NCI-H2107 treated with DMSO at 0.1 percent for 48 hours (cell line): ENCODE data around the gene OR5AN1.
"Not testable (repeated sequence)": the region's sequence is repeated elsewhere in the genome, so short reads cannot be mapped to it uniquely, and the experiment has no call there.

Experiments
- DNase-seq: peaks from one replicate; lab custom pipeline; 2025; ENCODE audit not compliant: unreplicated experiment; lab: John Stamatoyannopoulos, UW

Gene OR5AN1

GRCh38 chr11:59358595-59358994, at the start of gene OR5AN1:
Gene OR5AN1, plus strand, starts transcription at chr11:59358895. Its CDS starts 5,564 bp downstream, at chr11:59364459.
- DNase-seq: no peak

- no peak for DNase-seq
These were observed 23.7 kb upstream of the OR5AN1 start for GRCh38 chr11:59335001-59335400.

GRCh38 chr11:59336176-59336575, 22.5 kb upstream of the OR5AN1 start:
- DNase-seq: no peak

GRCh38 chr11:59336931-59337330, 21.8 kb upstream of the OR5AN1 start:
- no peak for DNase-seq

- DNase-seq: not testable (repeated sequence)
These were observed 9.0 kb upstream of the OR5AN1 start for GRCh38 chr11:59349657-59350056.

- no peak for DNase-seq
These were observed 3.5 kb upstream of the OR5AN1 start for GRCh38 chr11:59355226-59355625.

GRCh38 chr11:59356561-59356960, 2.1 kb upstream of the OR5AN1 start:
- no peak for DNase-seq

GRCh38 chr11:59358020-59358419, 675 bp upstream of the OR5AN1 start:
- no peak for DNase-seq

GRCh38 chr11:59365232-59366018, 6.7 kb downstream of the OR5AN1 start:
- DNase-seq: no peak

- DNase-seq: no peak
These were observed 9.7 kb downstream of the OR5AN1 start for GRCh38 chr11:59368238-59369022.

GRCh38 chr11:59372324-59372723, 13.6 kb downstream of the OR5AN1 start:
- not testable (repeated sequence) for DNase-seq

- no peak for DNase-seq
These were observed 21.8 kb downstream of the OR5AN1 start for GRCh38 chr11:59380263-59381059.

GRCh38 chr11:59394186-59394585, 35.5 kb downstream of the OR5AN1 start:
- no peak for DNase-seq

- no peak for DNase-seq
These were observed 42.0 kb downstream of the OR5AN1 start for GRCh38 chr11:59400461-59401261.

GRCh38 chr11:59401262-59401552, 42.5 kb downstream of the OR5AN1 start:
- no peak for DNase-seq

- no peak for DNase-seq
These were observed 44.9 kb downstream of the OR5AN1 start for GRCh38 chr11:59403546-59403945.

- DNase-seq: no peak
These were observed 55.0 kb downstream of the OR5AN1 start for GRCh38 chr11:59413646-59414045.

- no peak for DNase-seq
These were observed 56.4 kb downstream of the OR5AN1 start for GRCh38 chr11:59415111-59415510.

- no peak for DNase-seq
These were observed 57.9 kb downstream of the OR5AN1 start for GRCh38 chr11:59416613-59417012.

GRCh38 chr11:59417023-59417422, 58.3 kb downstream of the OR5AN1 start:
- DNase-seq: no peak

GRCh38 chr11:59418156-59418555, 59.5 kb downstream of the OR5AN1 start:
- DNase-seq: no peak
